Measurements from ENCODE around the gene FAXC.
"Not testable (repeated sequence)": the region's sequence is repeated elsewhere in the genome, so short reads cannot be mapped to it uniquely, and the experiment has no call there.

Gene FAXC

DNA sequence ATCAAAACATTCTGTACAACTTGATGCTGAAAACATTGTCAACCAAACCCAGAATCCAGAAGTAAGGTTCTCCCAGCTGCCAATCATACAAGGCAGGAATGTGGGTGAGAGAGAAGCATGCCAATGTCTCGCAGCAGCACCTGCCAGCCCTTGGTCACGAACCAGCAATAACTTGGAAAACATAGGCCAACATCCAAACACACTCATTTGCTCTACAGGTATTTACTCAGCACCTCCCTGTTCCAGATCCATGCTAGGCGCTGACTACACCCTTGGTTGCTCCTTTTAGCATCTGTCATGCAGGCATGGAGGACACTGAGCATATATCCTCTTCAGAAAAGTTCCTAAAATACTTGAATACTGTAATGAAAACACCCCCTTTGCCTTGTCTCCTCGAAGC, 63.6 kb downstream of the FAXC start:
- no peak for DNase-seq (ENCODE audit: low spot score)

DNA sequence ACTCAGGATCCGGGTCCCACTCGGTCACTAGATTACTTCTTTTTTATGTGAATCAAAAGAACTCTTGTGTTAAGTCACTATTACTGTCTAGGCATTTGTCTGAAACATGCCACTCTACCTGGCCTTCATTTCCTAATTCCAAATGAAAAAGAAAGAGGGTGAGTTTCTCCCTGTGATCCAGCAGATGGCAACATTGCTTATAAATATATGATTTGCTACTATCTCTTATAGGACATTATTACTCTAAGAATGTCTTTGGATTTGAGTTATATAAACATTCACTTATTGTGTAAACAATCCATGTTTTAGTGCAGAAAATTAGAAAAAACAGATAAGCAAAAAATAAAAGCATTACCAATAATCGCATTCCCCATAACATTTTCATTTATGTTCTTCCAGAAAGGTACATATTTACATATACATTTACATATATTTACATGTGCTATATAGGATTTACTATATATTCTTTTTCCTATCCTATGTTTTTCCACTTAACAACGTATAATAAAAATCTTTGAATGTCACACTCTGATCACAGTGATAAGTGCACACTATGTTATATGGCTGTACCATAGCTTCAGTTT, 66.9 kb downstream of the FAXC start:
- DNase-seq (ENCODE audit: low spot score): no peak

DNA sequence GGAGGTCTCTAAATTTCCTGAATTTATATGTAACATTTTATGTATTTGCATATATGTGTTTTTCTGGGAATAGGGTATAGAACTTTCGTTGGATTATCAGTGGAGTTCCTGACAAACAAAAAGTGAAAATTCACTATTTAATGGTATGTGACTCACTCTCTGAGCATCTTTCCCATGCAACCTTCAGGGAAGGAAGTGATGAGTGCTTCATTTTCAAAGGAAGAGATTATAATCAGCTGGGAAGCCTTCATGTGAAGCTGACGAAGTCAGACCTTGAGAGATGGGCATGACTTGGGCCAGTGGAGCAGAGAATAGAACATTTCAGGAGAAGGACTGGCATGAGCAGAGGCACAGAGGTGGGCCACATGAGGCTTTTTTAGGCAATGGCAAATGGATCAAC, 72.7 kb downstream of the FAXC start:
- DNase-seq (ENCODE audit: low spot score): no peak

DNA sequence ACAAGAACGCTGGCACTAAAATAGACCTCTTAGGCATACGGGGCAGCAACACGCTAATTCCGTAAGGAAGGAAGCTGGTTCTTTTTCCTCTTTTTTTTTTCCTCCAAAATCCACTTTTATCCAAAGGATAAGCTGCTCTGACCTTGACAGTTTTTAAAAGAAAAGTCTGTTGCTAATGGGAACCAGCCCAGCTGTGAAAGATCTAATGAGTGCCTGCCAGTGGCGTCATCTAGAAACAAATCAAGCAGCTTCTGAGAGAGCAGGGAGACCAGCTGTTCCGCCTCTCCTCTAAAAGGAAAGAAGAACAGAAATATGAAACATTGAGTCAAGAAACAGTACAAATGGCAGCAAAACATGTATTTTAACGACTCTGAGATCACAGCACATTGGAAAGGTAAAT, 78.6 kb downstream of the FAXC start:
- no peak for DNase-seq (ENCODE audit: low spot score)

DNA sequence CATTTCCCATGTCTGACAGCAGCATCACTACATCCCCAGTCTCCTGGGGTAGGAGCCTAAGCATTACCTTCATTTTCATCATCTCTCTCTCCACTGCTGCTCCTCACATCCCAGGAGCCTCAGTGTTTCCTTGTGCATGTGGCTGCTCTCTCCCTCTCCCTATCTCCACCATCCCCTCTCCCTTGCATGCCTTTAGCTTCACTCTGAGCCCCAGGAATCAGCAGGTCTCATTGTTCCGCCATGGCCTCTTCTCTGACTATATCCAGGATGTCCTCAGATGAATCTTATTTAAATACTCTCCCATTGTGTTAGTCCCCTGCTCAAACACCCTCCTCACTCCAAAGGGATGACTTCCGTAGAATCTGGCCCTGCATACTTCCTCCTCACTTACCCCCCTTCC, 79.4 kb downstream of the FAXC start:
- no peak for DNase-seq (ENCODE audit: low spot score)

DNA sequence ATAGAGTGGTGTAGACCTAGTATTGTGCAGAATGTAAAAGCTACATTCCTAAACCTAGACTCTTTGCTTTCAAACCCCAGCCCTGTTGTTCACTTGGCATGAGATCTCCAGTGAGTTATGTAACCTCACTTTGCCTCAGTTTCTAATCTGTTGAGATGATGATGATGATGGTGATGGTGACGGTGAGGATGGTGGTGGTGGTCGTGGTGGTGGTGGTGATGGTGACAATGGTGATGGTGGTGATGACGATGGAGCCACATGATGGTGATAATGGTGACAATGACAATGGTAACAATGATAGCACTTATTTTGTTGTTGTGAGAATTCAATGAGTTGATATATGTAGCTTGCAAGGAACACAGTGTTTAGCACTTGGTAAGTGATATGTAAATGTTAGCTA, 80.3 kb downstream of the FAXC start:
- no peak for DNase-seq (ENCODE audit: low spot score)

DNA sequence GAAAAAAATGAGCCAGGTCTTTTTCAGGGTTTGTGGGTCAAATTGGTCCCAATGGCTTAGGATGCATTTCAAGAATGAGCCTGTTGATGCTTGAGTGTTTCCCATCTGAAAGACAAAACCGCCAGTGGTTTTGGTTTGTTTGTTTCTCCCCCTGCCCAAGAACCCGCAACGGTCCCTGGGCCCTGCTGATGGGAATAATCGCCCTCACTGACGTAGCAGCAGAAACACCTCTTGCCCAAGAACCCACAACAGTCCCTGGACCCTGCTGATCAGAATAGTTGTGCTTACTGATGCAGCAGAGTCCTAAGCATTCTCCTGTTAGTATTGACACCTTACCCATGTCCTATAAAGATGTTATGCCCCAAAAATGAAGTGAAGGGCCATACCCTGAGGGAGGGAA, 82.5 kb downstream of the FAXC start:
- not testable (repeated sequence) for DNase-seq (ENCODE audit: low spot score)

DNA sequence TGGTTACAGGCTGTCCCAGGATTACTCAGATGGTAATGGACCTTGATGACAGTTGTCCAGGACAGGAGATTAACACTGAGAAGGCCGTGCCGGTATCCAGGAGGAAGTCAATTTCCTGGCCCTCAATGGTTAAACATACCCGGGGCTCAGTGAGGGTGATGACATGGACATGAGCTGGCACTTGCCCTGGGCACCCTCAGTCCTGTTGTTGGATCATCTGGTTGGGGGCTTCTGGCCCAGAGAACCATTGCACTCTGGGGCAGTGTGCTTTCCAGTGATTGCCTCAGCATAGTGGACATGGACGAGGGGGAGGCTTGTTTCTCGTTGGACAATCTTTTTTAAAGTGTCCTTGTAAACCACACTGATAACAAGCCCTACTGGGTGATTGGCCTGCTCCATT, 84.0 kb downstream of the FAXC start:
- not testable (repeated sequence) for DNase-seq (ENCODE audit: low spot score)

DNA sequence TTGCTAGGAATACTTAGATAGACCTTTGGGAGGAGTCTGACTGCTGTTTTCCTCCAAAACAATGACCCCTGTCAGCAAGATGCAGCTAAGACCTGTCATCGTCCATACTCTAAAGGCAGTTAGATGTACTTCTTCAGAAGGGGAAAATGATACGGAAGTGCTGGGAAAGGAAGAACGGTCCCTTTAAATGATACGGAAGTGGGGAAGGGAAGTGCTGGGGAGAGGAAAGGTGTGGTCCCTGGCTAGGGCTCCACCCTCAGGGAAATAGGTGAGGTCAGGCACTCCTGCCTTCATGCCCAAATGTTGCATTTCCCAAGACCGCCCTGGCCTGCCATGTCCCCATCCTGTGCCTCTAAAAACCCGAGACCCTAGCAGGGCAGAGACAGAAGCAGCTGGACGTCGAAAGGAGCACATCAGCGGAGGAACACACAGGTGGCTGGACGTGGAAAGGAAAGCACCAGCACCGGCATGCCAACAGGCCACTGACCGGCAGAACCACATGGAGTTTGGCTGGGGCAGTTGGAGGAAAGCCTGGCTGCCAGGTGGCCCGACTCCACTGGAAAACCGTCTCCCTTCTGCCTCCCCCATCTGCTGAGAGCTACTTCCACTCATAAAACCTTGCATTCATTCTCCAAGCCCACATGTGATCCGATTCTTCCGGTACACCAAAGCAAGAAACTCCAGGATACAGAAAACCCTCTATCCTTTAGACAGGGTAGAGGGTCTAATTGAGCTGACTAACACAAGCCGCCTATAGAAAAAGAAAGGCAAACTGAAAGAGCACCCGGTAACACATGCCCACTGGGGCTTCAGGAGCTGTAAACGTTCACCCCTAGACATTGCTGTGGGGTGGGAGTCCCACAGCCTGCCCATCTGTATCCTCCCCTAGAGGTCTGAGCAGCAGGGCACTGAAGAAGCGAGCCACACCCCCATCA, 94.6 kb downstream of the FAXC start:
- no peak for DNase-seq (ENCODE audit: low spot score)

DNA sequence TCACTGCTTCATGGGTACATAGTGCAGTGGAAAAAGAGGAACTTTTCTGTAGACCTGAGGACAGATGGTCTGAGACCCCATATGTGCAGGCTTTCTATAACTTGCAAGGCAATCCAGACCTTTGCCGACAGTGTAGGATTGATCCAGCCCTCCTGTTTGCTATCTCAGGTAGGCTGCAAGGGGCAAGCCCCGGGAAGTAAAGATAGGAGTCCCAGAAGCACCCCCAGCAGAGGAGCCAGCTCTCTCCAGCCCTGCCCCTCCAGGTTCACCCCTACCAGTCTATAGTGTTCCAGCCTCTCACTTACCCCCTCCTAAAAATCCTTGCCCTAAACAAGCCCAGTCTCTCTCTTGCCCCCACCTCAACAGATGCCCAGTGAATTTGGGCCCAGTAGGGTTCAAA, 96.2 kb downstream of the FAXC start:
- no peak for DNase-seq (ENCODE audit: low spot score)

DNA sequence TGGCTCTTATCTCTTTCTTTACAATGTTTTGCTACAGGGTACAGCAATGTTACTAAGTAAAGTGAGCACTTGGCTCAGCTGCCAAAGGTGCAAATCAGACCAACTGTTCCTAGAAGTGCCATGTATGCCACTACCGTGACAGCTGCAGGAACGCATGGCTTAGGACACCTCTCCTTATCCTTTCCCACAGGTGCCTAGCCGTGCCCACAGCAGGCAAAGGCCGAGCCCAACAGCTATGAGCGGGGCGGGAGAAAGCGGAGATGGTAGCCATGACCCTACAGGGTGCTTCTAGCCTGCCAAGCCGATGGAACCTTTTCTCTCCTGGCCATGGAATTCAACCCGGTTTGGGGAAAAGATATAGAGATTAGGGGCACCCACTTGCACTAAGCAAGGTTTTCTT, 97.1 kb downstream of the FAXC start:
- DNase-seq (ENCODE audit: low spot score): no peak

DNA sequence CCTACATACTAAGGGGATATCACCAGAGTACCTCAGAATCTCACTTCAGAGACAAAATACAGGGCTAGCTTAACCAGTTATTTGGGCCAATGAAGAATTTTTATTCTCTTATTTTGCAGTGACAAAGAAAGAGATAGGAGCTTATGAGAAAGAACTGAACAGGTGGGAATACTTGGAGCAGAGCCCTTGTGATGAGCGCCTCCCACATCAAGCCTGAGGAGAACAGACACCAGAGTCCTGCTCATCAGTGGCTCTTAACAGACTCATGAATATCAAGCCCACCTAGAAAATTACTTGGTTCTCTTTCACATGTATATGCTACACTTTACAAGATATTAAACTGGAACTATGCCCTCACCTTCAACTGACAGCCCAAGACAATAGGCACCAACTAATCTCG, 99.0 kb downstream of the FAXC start:
- DNase-seq (ENCODE audit: low spot score): no peak

DNA sequence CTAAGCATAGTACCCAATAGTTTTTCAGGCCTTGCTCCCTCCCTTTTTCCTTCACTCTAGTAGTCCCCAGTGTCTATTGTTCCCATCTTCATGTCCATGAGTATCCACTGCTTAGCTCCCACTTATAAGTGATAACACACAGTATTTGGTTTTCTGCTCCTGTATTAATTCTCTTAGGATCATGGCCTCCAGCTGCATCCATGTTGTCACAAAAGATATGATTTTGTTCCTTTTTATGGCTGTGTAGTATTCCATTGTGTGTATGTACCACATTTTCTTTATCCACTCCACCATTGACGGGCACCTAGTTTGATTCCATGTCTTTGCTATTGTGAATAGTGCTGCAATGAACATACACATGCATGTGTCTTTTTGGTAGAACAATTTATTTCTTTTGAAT, 102.9 kb downstream of the FAXC start:
- DNase-seq (ENCODE audit: low spot score): no peak

DNA sequence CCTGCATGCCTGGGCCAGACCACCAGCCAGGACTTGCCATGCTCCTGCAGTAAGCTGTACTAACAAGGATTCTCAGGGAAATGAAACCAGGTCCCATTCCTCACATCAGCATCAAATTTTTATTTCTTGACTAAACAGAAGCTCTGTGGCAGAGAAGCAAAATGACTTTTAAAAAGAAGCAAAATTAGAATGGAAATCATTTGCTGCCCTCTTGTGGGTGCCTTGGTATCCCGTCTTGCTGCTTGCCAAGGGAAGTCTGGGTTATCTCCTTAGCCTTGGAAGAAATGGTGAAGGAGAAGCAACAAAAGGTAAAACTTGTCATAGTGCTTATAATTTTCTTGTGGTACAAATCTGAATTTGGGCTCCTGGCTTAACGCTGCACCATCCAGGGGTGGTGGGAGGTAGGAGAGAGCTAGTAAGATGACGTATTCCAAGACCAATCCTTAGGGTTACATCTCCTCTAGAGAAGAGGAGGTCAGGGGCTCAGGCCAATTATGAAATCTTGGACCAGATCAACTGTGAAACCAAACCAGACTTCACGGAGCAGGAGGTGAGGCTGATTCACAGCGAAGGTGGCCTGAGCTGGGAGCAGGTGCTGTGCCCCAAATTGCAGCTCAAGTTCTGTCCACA, 107.5 kb downstream of the FAXC start:
- DNase-seq (ENCODE audit: low spot score): no peak

DNA sequence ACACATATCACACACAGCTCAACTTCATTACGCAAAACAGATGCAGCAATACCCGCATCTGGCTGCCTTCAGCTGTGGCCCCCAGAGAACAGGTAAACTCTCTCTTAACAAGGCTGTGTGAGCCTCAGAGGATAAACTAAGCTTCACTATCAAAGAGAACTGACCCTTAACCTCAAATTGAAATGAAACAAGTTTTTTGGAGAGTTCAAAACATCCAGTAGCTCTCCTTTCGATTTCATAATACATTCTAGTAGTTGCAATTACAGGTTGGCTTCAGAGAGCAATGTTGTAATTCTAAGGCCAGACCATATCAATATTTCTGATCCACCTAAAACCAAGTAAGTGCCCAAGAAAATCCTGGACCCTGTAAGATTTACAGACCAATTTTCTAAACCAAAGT, 113.5 kb downstream of the FAXC start:
- no peak for DNase-seq (ENCODE audit: low spot score)

DNA sequence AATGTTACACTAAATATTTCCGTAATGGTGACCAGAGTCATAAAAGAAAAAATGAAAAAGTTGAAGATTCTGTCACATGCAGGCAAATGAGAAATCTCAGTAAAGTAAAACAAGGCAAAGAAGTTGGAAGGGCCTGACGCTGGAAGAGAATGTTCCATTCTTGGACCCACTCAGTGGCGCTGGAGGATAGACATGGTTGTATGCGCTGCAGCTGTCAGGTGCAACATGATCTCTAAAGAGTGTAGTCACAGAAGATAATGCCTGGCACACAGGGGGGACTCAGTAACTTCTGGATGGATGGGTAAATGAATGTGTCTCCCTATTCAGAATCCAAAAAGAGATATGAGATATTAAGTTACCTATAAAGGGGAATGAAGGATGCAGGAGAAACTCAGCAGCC, 116.3 kb downstream of the FAXC start:
- no peak for DNase-seq (ENCODE audit: low spot score)

DNA sequence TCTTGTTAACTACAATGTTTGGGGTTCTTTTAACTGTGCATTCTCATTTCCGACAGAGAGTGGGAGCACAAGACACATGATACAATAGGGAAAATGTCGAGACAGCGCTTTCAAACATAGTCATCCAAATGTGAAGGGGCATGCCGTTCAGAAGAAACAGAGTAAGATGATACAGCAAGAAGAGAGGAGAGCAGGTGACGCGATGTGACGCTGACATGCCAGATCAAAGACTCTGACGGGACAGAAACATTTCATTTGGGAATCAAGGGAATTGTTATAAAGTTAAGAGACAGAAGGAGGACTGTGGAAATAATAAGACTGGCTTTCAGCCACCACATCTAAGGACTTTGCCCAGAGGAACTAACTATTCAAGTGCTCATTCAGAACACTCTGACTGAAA, 117.4 kb downstream of the FAXC start:
- DNase-seq (ENCODE audit: low spot score): no peak

DNA sequence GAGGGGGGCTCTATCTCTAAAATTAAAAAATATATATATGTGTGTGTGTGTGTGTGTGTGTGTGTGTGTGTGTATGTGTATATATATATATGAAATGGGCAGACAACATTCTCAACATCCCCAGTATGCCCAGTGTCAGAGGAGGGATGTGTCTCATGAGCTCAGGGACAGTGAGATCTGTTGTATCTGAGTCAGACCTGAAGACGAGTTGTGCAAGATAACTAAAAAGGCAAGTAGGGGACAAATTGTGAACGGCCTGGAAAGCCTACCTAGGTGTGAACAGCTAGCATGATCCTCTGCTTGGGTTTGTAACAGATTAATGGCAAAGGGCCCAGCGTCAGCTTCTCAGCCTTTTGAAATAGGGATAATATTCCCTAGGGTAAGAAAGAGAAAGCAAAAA, 124.3 kb downstream of the FAXC start:
- no peak for DNase-seq (ENCODE audit: low spot score)
